Left ventricle myocardium inferior (tissue), 1 donor: ENCODE measurements around the gene KRT36. TPM values are rescaled to one million over a fixed set of nuclear protein-coding genes. Genes with fewer than 3 reads are reported as not detected.

Source experiments
- DNase-seq: peaks from one replicate; pipeline ENCODE4 v3.0.0-alpha.2; 2020
- H3K27ac ChIP-seq: fragments of 200-600 bp; replicated peaks from 2 replicates; pipeline ENCODE4 v1.8.0; 2021
- H3K27me3 ChIP-seq: fragments of 200-600 bp; 2 replicates; pipeline ENCODE4 v1.8.0; 2021; ENCODE audit warnings: low read depth
- H3K36me3 ChIP-seq: fragments of 200-600 bp; 2 replicates; pipeline ENCODE4 v1.8.0; 2021
- H3K4me1 ChIP-seq: fragments of 200-600 bp; 2 replicates; pipeline ENCODE4 v1.8.0; 2021
- H3K4me3 ChIP-seq: fragments of 200-600 bp; 2 replicates; pipeline ENCODE4 v1.8.0; 2021; ENCODE audit warnings: mild to moderate bottlenecking, moderate library complexity
- H3K9me3 ChIP-seq: fragments of 200-600 bp; replicated peaks from 2 replicates; pipeline ENCODE4 v1.8.0; 2021
- CTCF ChIP-seq: fragments of 200-600 bp; IDR thresholded peaks from 2 replicates; pipeline ENCODE4 v1.8.0; 2021; ENCODE audit warnings: antibody characterized with exemption, mild to moderate bottlenecking, borderline replicate concordance
- intact Hi-C: fragments of 100-400 bp; cut with micrococcal nuclease; formaldehyde crosslinking; loops from one replicate; pipeline ENCODE4 v1.11.0; 2022
- total RNA-seq: library from RNA; stranded (reverse); fragmentation: NEBNext Ultra II Directional; extraction: Animal tissue kit (Norgen Biotek cat#: 25700); gene quantifications from one replicate; pipeline ENCODE4 v1.2.1, GENCODE V29; 2021
- donor health status: DM: no; HTN: yes; CAD: no; lungs with severe emphysema.

Gene KRT36
- total RNA-seq, 1 donor from 2014 or later = not detected

GRCh38 chr17:41462705-41463104, 27.0 kb downstream of the KRT36 start:
- Histone ChIP-seq H3K36me3 (no peaks in the 10 kb centered on the region), H3K4me3 (no peak overlapping the region), H3K27ac (no peak overlapping the region), H3K9me3 (peaks cover 3% of the 10 kb centered on the region), H3K27me3 (peaks cover 83% of the 10 kb centered on the region), H3K4me1 (peaks cover 15% of the 10 kb centered on the region)
- no peak for DNase-seq
- no peak for TF ChIP-seq CTCF
- intact Hi-C loops = no loop called here

- intact Hi-C loops = no loop called here
- TF ChIP-seq CTCF = no peak
- Histone ChIP-seq H3K4me1 (no peaks in the 10 kb centered on the region), H3K36me3 (no peaks in the 10 kb centered on the region), H3K27me3 (peaks cover 98% of the 10 kb centered on the region), H3K9me3 (no peaks in the 10 kb centered on the region), H3K27ac (no peak overlapping the region), H3K4me3 (no peak overlapping the region)
- no peak for DNase-seq
These were observed 32.0 kb downstream of the KRT36 start for GRCh38 chr17:41457676-41458075.

- intact Hi-C loops = no loop called here
- no peak for DNase-seq
- peaks cover 10% of the 10 kb centered on the region for H3K9me3 ChIP-seq
- peaks cover 98% of the 10 kb centered on the region for H3K27me3 ChIP-seq
- no peak overlapping the region for H3K4me3 ChIP-seq
- no peak for TF ChIP-seq CTCF
- no peak overlapping the region for H3K27ac ChIP-seq
- H3K36me3 ChIP-seq = no peaks in the 10 kb centered on the region
- no peaks in the 10 kb centered on the region for H3K4me1 ChIP-seq
These were observed 33.5 kb downstream of the KRT36 start for GRCh38 chr17:41456204-41456603.

- peaks cover 98% of the 10 kb centered on the region for H3K27me3 ChIP-seq
- H3K4me1 ChIP-seq = no peaks in the 10 kb centered on the region
- no peak overlapping the region for H3K4me3 ChIP-seq
- intact Hi-C loops = no loop called here
- TF ChIP-seq CTCF = no peak
- H3K36me3 ChIP-seq = no peaks in the 10 kb centered on the region
- no peak for DNase-seq
- H3K9me3 ChIP-seq = peaks cover 19% of the 10 kb centered on the region
- H3K27ac ChIP-seq = no peak overlapping the region
These were observed 34.5 kb downstream of the KRT36 start for GRCh38 chr17:41455236-41455635.

GRCh38 chr17:41453066-41453465, 36.6 kb downstream of the KRT36 start:
- Histone ChIP-seq H3K4me3 (no peak overlapping the region), H3K36me3 (no peaks in the 10 kb centered on the region), H3K9me3 (peaks cover 19% of the 10 kb centered on the region), H3K27ac (no peak overlapping the region), H3K27me3 (peaks cover 96% of the 10 kb centered on the region), H3K4me1 (no peaks in the 10 kb centered on the region)
- TF ChIP-seq CTCF = no peak
- intact Hi-C loops = no loop called here
- DNase-seq = no peak

- Histone ChIP-seq H3K36me3 (no peaks in the 10 kb centered on the region), H3K9me3 (peaks cover 19% of the 10 kb centered on the region), H3K4me3 (no peak overlapping the region), H3K27ac (no peak overlapping the region), H3K27me3 (peaks cover 96% of the 10 kb centered on the region), H3K4me1 (no peaks in the 10 kb centered on the region)
- TF ChIP-seq CTCF = no peak
- intact Hi-C loops = no loop called here
- DNase-seq = no peak
These were observed 37.4 kb downstream of the KRT36 start for GRCh38 chr17:41452281-41452680.
